Stomach (tissue), 9 donors: ENCODE results near the gene PRUNE2. TPM values are rescaled to one million over a fixed set of nuclear protein-coding genes. Genes with fewer than 3 reads are reported as not detected.

ENCODE experiments used
- DNase-seq, 2 donors: peaks; one replicate each; pipeline versions ENCODE4 v3.0.0 to v3.0.0-alpha.2; 2013 to 2019
- H3K27ac ChIP-seq, 5 donors: fragments of 200-600 bp in 4 of 5; sonication (generic) in 4 of 5; one replicate each; pipeline ENCODE4 v1.5.1; 2013 to 2019; ENCODE audit warnings: mild to moderate bottlenecking in 1 of 5, moderate library complexity in 1 of 5
- H3K27me3 ChIP-seq, 3 donors: fragments of 200-600 bp; sonication (generic); one replicate each; pipeline ENCODE4 v1.5.1; 2017 to 2019; ENCODE audit warnings: mixed run types in 1 of 3
- H3K36me3 ChIP-seq, 4 donors: fragments of 200-600 bp; sonication (generic); 1 replicate in 3 of 4; 2 replicates in 1 of 4; pipeline ENCODE4 v1.5.1; 2016 to 2019
- H3K4me1 ChIP-seq, 4 donors: fragments of 200-600 bp; sonication (generic); one replicate each; pipeline ENCODE4 v1.5.1; 2016 to 2019
- H3K4me3 ChIP-seq, 4 donors: fragments of 200-600 bp; sonication (generic) in 3 of 4; one replicate each; pipeline ENCODE4 v1.5.1; 2016 to 2019; ENCODE audit warnings: mild to moderate bottlenecking in 1 of 4
- H3K9me3 ChIP-seq, 4 donors: fragments of 200-600 bp; sonication (generic); one replicate each; pipeline ENCODE4 v1.5.1; 2016 to 2019
- EP300 ChIP-seq: sonication (generic); formaldehyde crosslinking; IDR thresholded peaks from one replicate; pipeline ENCODE4 v1.6.1; 2017; ENCODE audit warnings: antibody characterized with exemption
- POLR2A ChIP-seq, 4 donors: fragments of 450-650 bp; IDR thresholded peaks; one replicate each; pipeline ENCODE4 v1.6.1; 2016; ENCODE audit warnings: antibody characterized with exemption in 4 of 4, control low read depth in 2 of 4, mild to moderate bottlenecking in 1 of 4, moderate library complexity in 1 of 4
- POLR2AphosphoS5 ChIP-seq, 3 donors: sonication (generic); formaldehyde crosslinking; IDR thresholded peaks; one replicate each; pipeline ENCODE4 v1.6.1; 2016; ENCODE audit warnings: antibody characterized with exemption in 3 of 3
- WGBS, 5 donors: extraction: QIAGEN DNeasy Blood & Tissue Kit in 3 of 5; methylation state at CpG; one replicate each; pipeline versions ENCODE4 v1.1.5 to v1.1.7; 2013 to 2018; 5-methylcytosine and 5-hydroxymethylcytosine counted together
- intact Hi-C: fragments of 100-400 bp; cut with DNase I; formaldehyde crosslinking; loops from one replicate; pipeline ENCODE4 v1.15.1; 2023; ENCODE audit warnings: low total_unique reads
- polyA plus RNA-seq, 3 donors: library from polyadenylated mRNA; stranded (reverse); fragments of 200-250 nt; gene quantifications; one replicate each; pipeline ENCODE4 v1.2.3, GENCODE V29; 2013
- total RNA-seq, 5 donors: library from RNA; depleted of rRNA; stranded (reverse); fragments of >200 nt; gene quantifications; one replicate each; pipeline versions ENCODE4 v1.1.0 to v1.2.3, GENCODE V29; 2014 to 2016
- TF ChIP-seq, protein P1 (sequence below), 7 experiments: fragments of 450-650 bp in 4 of 7; fragments of 200-600 bp in 3 of 7; sonication (generic) in 3 of 7; IDR thresholded peaks; one replicate each; pipeline ENCODE4 v1.5.1; 2016 to 2019; ENCODE audit warnings: antibody characterized with exemption in 7 of 7, control low read depth in 2 of 7, mild to moderate bottlenecking in 1 of 7
- donor health status: healthy with polysubstance abuse.
- donor health status: Bipolar disorder and iron deficiency.
- donor health status: healthy.

PRUNE2 gene
- total and polyA plus RNA-seq, 8 donors: 2.6 to 311 (median 75.4) TPM

- intact Hi-C loops: no loop called here
- 58 to 76% (median 65%) methylated on average over 8 of the region's 8 CpGs for WGBS, 5 donors
Measured at GRCh38 chr9:76729980-76730737, 175.8 kb downstream of the PRUNE2 start.

GRCh38 chr9:76729116-76729515 lies 176.8 kb downstream of the PRUNE2 start:
- TF ChIP-seq, protein P1, sequence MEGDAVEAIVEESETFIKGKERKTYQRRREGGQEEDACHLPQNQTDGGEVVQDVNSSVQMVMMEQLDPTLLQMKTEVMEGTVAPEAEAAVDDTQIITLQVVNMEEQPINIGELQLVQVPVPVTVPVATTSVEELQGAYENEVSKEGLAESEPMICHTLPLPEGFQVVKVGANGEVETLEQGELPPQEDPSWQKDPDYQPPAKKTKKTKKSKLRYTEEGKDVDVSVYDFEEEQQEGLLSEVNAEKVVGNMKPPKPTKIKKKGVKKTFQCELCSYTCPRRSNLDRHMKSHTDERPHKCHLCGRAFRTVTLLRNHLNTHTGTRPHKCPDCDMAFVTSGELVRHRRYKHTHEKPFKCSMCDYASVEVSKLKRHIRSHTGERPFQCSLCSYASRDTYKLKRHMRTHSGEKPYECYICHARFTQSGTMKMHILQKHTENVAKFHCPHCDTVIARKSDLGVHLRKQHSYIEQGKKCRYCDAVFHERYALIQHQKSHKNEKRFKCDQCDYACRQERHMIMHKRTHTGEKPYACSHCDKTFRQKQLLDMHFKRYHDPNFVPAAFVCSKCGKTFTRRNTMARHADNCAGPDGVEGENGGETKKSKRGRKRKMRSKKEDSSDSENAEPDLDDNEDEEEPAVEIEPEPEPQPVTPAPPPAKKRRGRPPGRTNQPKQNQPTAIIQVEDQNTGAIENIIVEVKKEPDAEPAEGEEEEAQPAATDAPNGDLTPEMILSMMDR (IDR thresholded peaks at IDR 0.05): no peak
- TF ChIP-seq EP300: no peak
- TF ChIP-seq POLR2A (IDR thresholded peaks at IDR 0.05): no peak
- no peak for TF ChIP-seq POLR2AphosphoS5 (IDR thresholded peaks at IDR 0.05)
- DNase-seq: no peak
- Histone ChIP-seq H3K4me1 (peaks cover 0 to 17% (median 6%) of the 10 kb centered on the region in 4 donors), H3K27me3 (peaks cover 0 to 6% (median 0%) of the 10 kb centered on the region in 3 donors), H3K36me3 (no peaks in the 10 kb centered on the region), H3K27ac (no peak overlapping the region), H3K4me3 (no peak overlapping the region), H3K9me3 (no peaks in the 10 kb centered on the region)
- 58 to 77% (median 71%) methylated on average over 3 of the region's 3 CpGs for WGBS, 5 donors
- intact Hi-C loops: no loop called here

More at GRCh38 chr9:76729980-76730737, 175.8 kb downstream of the PRUNE2 start:
- Histone ChIP-seq H3K27me3 (peaks cover 0 to 6% (median 0%) of the 10 kb centered on the region in 3 donors), H3K4me1 (peaks cover 0 to 17% (median 6%) of the 10 kb centered on the region in 4 donors), H3K36me3 (no peaks in the 10 kb centered on the region), H3K9me3 (no peaks in the 10 kb centered on the region), H3K4me3 (no peak overlapping the region), H3K27ac (no peak overlapping the region)
- TF ChIP-seq, protein P1 (IDR thresholded peaks at IDR 0.05): no peak
- no peak for TF ChIP-seq EP300
- peak in 1 of 2 donors; percentile 38 for DNase-seq

GRCh38 chr9:76725885-76726284 lies 180.0 kb downstream of the PRUNE2 start:
- TF ChIP-seq, protein P1 (IDR thresholded peaks at IDR 0.05): no peak
- no peak for TF ChIP-seq EP300
- TF ChIP-seq POLR2AphosphoS5 (IDR thresholded peaks at IDR 0.05): no peak
- TF ChIP-seq POLR2A (IDR thresholded peaks at IDR 0.05): no peak
- intact Hi-C loops: no loop called here
- no peaks in the 10 kb centered on the region for H3K36me3 ChIP-seq
- peaks cover 0 to 17% (median 6%) of the 10 kb centered on the region in 4 donors for H3K4me1 ChIP-seq
- peaks cover 0 to 6% (median 0%) of the 10 kb centered on the region in 3 donors for H3K27me3 ChIP-seq
- H3K9me3 ChIP-seq: no peaks in the 10 kb centered on the region
- 51 to 73% (median 64%) methylated on average over 4 to 6 of the region's 6 CpGs for WGBS, 5 donors
- H3K4me3 ChIP-seq: no peak overlapping the region
- H3K27ac ChIP-seq: no peak overlapping the region
- no peak for DNase-seq

GRCh38 chr9:76725011-76725546 lies 180.8 kb downstream of the PRUNE2 start:
- no peak for TF ChIP-seq POLR2AphosphoS5 (IDR thresholded peaks at IDR 0.05)
- TF ChIP-seq, protein P1 (IDR thresholded peaks at IDR 0.05): no peak
- no peak for TF ChIP-seq POLR2A (IDR thresholded peaks at IDR 0.05)
- Histone ChIP-seq H3K4me1 (peaks cover 0 to 14% (median 4%) of the 10 kb centered on the region in 4 donors), H3K36me3 (no peaks in the 10 kb centered on the region), H3K4me3 (no peak overlapping the region), H3K9me3 (no peaks in the 10 kb centered on the region), H3K27me3 (peaks cover 0 to 6% (median 0%) of the 10 kb centered on the region in 3 donors), H3K27ac (no peak overlapping the region)
- no peak for DNase-seq
- 22 to 41% (median 26%) methylated on average over 4 of the region's 4 CpGs for WGBS, 5 donors
- intact Hi-C loops: no loop called here
